ENCODE measurements around the gene LENEP. TPM values are rescaled to one million over a fixed set of nuclear protein-coding genes. Genes with fewer than 3 reads are reported as not detected.

Gene LENEP
- total RNA-seq, 1 donor from 2014 or later, result not detected

- ATAC-seq, result peak; percentile 35
Observed at GRCh38 chr1:155022927-155023236, 29.5 kb downstream of the LENEP start.

DNA sequence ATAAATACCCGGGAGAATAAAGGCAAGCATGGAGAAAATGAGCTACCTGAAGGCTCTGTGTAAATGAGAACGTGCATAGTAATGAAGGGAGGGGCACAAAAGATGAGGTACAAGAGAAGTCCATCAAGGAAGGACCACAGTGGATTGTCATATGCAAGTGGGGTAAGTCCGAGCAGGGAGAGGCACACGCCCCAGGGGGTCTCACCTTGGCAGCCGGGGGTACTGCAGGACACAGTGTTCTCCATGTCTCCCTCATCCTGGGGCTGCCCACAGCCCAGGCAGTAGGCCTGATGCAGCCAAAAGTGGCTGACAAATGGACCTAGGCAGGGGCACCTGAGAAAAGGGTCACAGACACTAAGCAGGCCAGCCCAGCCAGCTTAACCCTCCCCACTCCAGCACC, 30.2 kb downstream of the LENEP start:
- ATAC-seq (no peak), DNase-seq (ENCODE audit: low spot score) (no peak)

More at GRCh38 chr1:155022927-155023236, 29.5 kb downstream of the LENEP start:
- DNase-seq (ENCODE audit: low spot score), result no peak

DNA sequence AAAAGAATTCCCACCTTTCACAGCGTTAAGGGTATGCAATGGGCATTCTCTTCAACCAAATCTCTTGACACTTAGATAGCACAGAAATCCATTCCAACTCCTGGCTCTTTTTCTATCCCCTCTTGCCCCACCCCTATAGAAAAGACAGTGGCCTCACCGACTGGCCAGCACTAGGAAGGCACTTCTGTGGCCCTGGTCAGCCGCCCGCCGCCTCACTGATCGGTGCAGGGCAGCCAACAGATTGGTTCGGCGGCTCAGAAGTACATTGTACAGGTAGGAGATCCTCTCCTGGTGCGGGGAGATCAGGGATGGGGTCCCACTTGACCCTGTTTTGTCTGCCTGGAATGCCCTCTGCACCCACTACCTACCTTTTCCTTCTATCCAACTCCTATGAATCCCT, 30.9 kb downstream of the LENEP start:
- ATAC-seq (no peak), DNase-seq (ENCODE audit: low spot score) (no peak)

DNA sequence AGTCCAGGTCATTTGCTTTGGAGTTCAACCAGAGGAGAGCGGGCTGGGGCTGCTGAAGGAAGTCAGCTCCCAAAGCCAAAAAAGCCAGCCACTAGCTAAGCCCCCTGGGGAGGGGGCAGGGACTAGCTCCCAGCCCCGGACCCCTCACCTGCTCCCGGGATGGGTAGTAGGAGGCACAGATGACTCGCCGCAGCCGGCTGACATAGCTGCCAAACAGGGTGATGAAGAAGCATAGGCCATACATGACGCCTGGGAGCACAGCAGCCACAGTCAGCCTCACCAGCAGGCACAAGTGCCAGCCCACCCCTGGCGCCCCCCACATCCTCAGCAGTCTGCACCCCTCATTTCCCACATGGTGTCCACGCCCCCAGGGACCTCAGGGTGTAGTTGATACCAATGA, 32.8 kb downstream of the LENEP start:
- ATAC-seq (no peak), DNase-seq (ENCODE audit: low spot score) (no peak)

- DNase-seq (ENCODE audit: low spot score), result no peak
- no peak for ATAC-seq
Observed at GRCh38 chr1:155026588-155026987, 33.2 kb downstream of the LENEP start.

DNA sequence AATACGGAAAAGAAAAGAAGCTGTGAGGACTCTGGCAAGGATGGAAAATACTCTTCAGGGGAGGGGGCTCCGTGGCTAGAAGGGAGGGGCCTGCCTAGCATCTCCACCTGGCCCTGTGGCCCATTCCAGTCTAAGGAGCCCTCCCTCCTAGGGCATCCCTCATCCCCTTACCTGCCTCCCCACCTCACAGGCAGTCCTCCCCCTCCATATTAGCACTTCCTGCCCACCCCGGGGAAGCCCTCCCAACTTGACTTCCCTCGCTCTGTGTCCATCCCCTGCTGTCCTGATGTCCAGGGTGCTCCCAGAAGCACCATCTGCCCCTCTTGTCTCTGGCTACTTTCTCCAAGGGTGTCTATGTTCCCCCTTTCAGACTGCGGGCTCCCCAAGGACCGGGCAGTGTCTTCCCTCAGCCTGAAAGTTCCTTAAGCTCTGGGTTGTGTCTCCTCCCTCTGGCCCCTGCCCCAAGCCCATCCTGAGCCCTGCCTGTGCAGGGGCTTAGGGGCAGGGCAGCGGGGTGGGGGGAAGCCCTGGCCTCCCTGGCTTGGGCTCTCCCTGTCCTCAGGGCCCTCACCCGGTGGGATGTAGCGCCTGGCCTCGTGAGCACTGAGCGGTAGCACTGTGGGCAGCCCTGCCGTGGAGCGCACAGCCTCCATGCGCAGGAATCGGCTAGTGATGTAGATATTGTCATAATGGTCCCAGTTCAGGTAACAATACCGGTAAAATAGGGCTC, 36.3 kb downstream of the LENEP start:
- ATAC-seq (no peak), DNase-seq (ENCODE audit: low spot score) (no peak)

DNA sequence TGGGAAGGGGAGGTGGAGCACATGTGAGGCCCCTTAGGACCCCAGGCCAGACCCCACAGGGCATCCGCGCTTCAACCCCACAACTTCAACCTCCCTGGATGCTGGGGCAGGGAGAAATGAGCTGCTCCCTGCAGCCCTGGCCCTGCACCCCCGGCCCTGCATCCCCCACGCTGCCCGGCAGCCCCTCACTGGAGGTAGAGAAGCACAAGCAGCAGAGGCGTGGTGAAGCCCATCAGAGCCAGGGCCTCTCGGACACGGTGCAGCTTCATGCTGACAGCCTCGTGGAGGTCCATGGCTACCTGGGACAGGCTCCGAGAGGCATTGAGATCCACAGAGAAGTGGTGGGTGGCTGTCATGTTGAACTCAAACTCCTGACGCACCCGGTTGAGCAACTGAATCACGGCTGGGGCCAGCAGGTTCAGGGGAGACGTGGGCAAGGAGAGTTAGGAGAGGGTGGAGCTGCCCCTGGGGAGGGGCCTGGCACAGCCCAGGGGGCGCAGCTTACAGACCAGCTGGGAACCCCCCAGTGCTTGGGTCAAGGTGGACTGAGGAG, 36.9 kb downstream of the LENEP start:
- DNase-seq (ENCODE audit: low spot score), result no peak

GRCh38 chr1:155030899-155031298, 37.5 kb downstream of the LENEP start:
- ATAC-seq (no peak), DNase-seq (ENCODE audit: low spot score) (no peak)

More for the DNA sequence above, 36.9 kb downstream of the LENEP start:
- no peak for ATAC-seq

- DNase-seq (ENCODE audit: low spot score) (no peak), ATAC-seq (no peak)
Observed at GRCh38 chr1:155032886-155033285, 39.5 kb downstream of the LENEP start.

- no peak for DNase-seq (ENCODE audit: low spot score)
- ATAC-seq, result no peak
Observed at GRCh38 chr1:155033524-155033923, 40.1 kb downstream of the LENEP start, which contains the start of the genes DCST1 and DCST2. Gene DCST1 (plus strand): TSS chr1:155033824. CDS start chr1:155034037, 213 bp downstream. Gene DCST2 (minus strand): TSS chr1:155033781. CDS start chr1:155033701, 80 bp downstream.

GRCh38 chr1:155034318-155035208, 41.2 kb downstream of the LENEP start:
- no peak for ATAC-seq
- no peak for DNase-seq (ENCODE audit: low spot score)

DNA sequence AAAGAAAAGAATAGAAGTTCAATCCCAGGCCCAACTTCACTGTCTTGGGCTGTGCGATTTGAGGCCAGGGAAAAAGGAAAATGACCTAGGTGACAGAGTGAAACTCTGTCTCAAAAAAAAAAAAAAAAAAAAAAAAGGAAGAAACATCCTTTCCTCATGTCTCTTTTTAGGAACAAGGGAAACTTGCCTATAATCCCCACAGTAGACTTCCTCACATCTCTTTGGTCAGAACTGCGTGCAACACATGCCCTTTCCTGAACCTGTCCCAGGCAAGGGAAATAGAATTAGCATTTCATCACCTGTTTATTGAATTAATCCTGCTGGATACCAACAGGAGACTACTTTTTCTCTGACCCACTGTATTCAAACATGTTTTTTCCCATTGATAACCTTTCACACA, 42.5 kb downstream of the LENEP start:
- ATAC-seq (no peak), DNase-seq (ENCODE audit: low spot score) (no peak)

GRCh38 chr1:155037043-155037442, 43.7 kb downstream of the LENEP start:
- DNase-seq (ENCODE audit: low spot score), result no peak
- no peak for ATAC-seq

DNA sequence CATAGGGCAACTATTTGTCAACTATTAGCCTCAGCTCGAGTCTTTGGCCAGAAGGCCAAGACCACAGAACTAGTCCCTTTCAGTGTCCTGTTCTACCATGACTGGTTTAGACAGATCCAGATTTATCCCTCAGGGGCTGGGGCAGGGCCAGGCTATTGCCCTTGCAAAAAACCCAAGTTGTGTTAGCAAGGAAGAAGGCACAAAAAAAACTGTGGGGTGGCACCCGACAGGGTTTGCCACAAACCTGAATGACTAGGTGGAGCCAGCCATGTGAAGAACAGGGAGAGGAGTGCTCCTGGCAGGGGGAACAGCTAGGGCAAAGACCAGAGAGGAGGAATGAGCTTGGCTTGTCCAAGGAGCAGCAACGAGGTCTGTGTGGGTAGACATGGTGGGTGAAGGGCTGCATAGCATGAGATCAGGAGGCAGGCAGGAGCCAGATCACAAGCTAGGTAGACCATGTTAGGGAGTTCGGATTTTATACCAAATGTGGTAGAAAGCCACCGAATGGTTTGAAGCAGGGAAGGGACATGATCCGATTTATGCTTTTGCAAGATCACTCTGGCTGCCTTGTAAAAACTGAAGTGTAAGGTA, 44.6 kb downstream of the LENEP start:
- ATAC-seq (peak; percentile 15), DNase-seq (ENCODE audit: low spot score) (no peak)

- no peak for DNase-seq (ENCODE audit: low spot score)
- peak; percentile 68 for ATAC-seq
Observed at GRCh38 chr1:155038602-155039307, 45.4 kb downstream of the LENEP start.

DNA sequence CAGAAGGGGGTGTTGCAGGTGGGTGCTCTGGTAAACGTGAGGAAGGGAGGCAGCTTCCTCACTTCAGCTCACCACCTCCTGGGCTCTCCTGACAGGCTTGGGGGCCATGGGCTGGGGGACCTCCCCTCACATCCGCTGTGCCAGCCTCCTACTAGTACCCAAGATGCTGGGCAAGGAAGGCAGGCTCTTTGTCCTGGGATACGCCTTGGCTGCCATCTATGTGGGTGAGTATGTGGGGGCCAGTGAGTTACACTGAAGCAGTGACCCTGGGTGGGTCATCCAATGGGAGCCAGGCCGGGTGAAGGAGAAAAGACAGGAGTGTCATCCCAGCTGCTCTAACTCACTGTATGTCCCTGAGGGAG, 45.9 kb downstream of the LENEP start:
- no peak for DNase-seq (ENCODE audit: low spot score)
- no peak for ATAC-seq

DNA sequence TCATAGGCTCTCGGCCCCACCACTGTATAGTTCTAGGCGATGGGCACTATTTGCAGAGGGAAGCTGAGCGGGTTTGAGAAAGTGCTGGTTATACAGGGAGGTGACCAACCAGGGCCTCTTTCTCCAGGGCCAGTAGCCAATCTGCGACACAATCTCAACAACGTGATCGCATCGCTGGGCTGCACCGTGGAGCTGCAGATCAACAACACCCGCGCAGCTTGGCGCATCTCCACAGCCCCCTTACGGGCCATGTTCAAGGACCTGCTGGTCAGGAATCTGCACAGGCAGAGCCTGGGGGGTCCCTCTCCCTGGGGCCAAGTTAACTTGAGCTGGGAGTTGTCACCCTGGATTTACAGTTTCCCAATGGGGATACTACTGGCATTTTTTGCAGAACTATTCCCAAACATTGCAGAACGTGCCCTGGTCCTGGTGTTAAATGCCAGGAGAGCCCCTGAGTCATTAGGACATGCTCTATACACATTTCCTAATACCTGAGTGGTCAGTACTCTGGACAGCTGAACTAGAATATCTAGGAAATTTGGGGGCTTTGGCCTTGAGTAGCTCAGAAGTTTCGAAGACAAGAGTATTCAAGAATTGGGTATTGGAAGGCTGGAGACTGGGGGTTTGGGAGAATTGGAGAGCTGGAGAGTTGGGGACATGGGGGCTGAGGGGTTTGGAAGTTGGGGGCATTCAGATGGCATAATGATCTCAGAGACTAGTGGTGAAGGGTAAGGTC, 47.1 kb downstream of the LENEP start:
- DNase-seq (ENCODE audit: low spot score) (no peak), ATAC-seq (no peak)

- ATAC-seq (no peak), DNase-seq (ENCODE audit: low spot score) (no peak)
Observed at GRCh38 chr1:155042789-155043188, 49.4 kb downstream of the LENEP start.

- peak; percentile 53 for ATAC-seq
- DNase-seq (ENCODE audit: low spot score), result peak; percentile 68
Observed at GRCh38 chr1:155043301-155043702, 49.9 kb downstream of the LENEP start.

- DNase-seq (ENCODE audit: low spot score) (no peak), ATAC-seq (peak; percentile 58)
Observed at GRCh38 chr1:155043793-155044192, 50.4 kb downstream of the LENEP start.

Data from left lobe of liver (tissue), 2 donors.